Transverse colon (tissue), 4 donors: ENCODE results near the gene IL1RL2.

ENCODE experiments used
- CTCF ChIP-seq, 5 experiments: fragments of 200-600 bp in 3 of 5; fragments of 450-650 bp in 2 of 5; sonication (generic) in 3 of 5; IDR thresholded peaks; 1 replicate in 2 of 5; 2 replicates in 3 of 5; pipeline ENCODE4 v1.5.1; 2016 to 2017; ENCODE audit warnings: antibody characterized with exemption in 5 of 5, inconsistent platforms in 3 of 5, mild to moderate bottlenecking in 2 of 5, moderate library complexity in 1 of 5
- POLR2A ChIP-seq: fragments of 450-650 bp; IDR thresholded peaks from one replicate; pipeline ENCODE4 v1.6.1; 2016; ENCODE audit warnings: antibody characterized with exemption, mild to moderate bottlenecking, moderate library complexity
- POLR2AphosphoS5 ChIP-seq, 3 donors: sonication (generic); formaldehyde crosslinking; IDR thresholded peaks; one replicate each; pipeline ENCODE4 v1.6.1; 2016; ENCODE audit warnings: antibody characterized with exemption in 3 of 3

GRCh38 chr2:102238778-102239177, 52.0 kb downstream of the IL1RL2 start:
- TF ChIP-seq POLR2AphosphoS5 (IDR thresholded peaks at IDR 0.05) = no peak
- TF ChIP-seq CTCF (IDR thresholded peaks at IDR 0.05) = no peak
- no peak for TF ChIP-seq POLR2A
